HepG2 (cell line): ENCODE measurements around the gene PEF1. TPM values are rescaled to one million over a fixed set of nuclear protein-coding genes. Genes with fewer than 3 reads are reported as not detected.

Experiments used
- AKNA ChIP-seq: sonication (generic); formaldehyde crosslinking; IDR thresholded peaks from 2 replicates; pipeline ENCODE4 v1.4.0; 2020; ENCODE audit warnings: missing genetic modification reagents, borderline replicate concordance
- CENPT ChIP-seq: sonication (generic); formaldehyde crosslinking; IDR thresholded peaks from 2 replicates; pipeline ENCODE4 v1.8.0; 2022; ENCODE audit warnings: low read depth, mild to moderate bottlenecking, moderate library complexity, missing genetic modification reagents
- PATZ1 ChIP-seq: sonication (generic); formaldehyde crosslinking; IDR thresholded peaks from 2 replicates; pipeline ENCODE4 v1.4.0; 2020; ENCODE audit warnings: missing genetic modification reagents
- POLR2AphosphoS2 ChIP-seq: IDR thresholded peaks from 2 replicates; pipeline ENCODE4 v1.6.1; 2011; ENCODE audit warnings: low read depth, low read length, improper control_type of control experiment
- TOE1 ChIP-seq: sonication (generic); formaldehyde crosslinking; IDR thresholded peaks from 2 replicates; pipeline ENCODE4 v1.4.0; 2020; ENCODE audit warnings: mild to moderate bottlenecking, missing genetic modification reagents
- ZNF232 ChIP-seq: sonication (generic); formaldehyde crosslinking; IDR thresholded peaks from 2 replicates; pipeline ENCODE4 v1.4.0; 2020; ENCODE audit warnings: missing genetic modification reagents, borderline replicate concordance
- polyA plus RNA-seq, 8 experiments: library from polyadenylated mRNA; depleted of rRNA in 3 of 8; stranded (reverse) in 7 of 8; unstranded in 1 of 8; fragments of >200 nt; fragmentation: Illumina TruSeq in 4 of 8; extraction: Trizol in 4 of 8; gene quantifications; 2 replicates each; pipeline versions ENCODE4 v1.2.1 to v1.2.3, GENCODE V29; 2011 to 2016; ENCODE audit warnings: low read depth in 4 of 8, missing spikeins in 1 of 8, mixed read lengths in 1 of 8; ENCODE audit not compliant: insufficient read depth in 1 of 8
- total RNA-seq, 5 experiments: library from RNA; depleted of rRNA; stranded (reverse); fragments of >200 nt; fragmentation: Illumina TruSeq; extraction: Trizol; gene quantifications; 2 replicates each; pipeline ENCODE4 v1.2.3, GENCODE V29; 2016; ENCODE audit warnings: low read depth in 1 of 5
- TF ChIP-seq, protein P1 (sequence below), 2 experiments: fragments of 450-650 bp in 1 of 2; sonication (generic) in 1 of 2; formaldehyde crosslinking in 1 of 2; IDR thresholded peaks; 2 replicates each; pipeline versions ENCODE4 v1.6.1 to v1.8.0; 2016 to 2022; ENCODE audit warnings: antibody characterized with exemption in 1 of 2, mild to moderate bottlenecking in 1 of 2, missing genetic modification reagents in 1 of 2

Gene PEF1
- total and polyA plus RNA-seq, 2 of the 13 experiments (the other 11 are each of a cell fraction or from before 2014, with no cell fraction given) = 57.1 to 57.8 TPM

DNA sequence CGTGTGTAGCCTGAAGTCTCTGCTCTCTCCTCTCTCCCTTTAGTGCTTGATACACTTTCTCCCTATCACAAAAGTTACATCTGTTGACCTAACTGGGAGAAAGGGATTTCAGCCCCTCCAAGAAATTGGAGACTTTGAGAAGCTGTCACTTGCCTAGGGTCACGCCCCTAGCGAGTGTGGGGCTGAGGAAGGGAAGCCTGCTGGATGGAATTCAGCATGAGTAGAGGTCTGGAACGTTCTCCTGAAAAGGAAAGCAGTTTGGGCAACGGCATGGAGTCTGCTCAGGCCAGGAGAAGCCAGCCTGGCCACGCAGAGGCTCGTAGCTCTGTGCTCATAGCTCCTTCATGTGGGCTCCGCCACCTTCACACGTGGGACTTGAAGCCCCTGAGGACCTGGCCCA lies 36.7 kb upstream of the PEF1 start (continued):
- TF ChIP-seq, protein P1, sequence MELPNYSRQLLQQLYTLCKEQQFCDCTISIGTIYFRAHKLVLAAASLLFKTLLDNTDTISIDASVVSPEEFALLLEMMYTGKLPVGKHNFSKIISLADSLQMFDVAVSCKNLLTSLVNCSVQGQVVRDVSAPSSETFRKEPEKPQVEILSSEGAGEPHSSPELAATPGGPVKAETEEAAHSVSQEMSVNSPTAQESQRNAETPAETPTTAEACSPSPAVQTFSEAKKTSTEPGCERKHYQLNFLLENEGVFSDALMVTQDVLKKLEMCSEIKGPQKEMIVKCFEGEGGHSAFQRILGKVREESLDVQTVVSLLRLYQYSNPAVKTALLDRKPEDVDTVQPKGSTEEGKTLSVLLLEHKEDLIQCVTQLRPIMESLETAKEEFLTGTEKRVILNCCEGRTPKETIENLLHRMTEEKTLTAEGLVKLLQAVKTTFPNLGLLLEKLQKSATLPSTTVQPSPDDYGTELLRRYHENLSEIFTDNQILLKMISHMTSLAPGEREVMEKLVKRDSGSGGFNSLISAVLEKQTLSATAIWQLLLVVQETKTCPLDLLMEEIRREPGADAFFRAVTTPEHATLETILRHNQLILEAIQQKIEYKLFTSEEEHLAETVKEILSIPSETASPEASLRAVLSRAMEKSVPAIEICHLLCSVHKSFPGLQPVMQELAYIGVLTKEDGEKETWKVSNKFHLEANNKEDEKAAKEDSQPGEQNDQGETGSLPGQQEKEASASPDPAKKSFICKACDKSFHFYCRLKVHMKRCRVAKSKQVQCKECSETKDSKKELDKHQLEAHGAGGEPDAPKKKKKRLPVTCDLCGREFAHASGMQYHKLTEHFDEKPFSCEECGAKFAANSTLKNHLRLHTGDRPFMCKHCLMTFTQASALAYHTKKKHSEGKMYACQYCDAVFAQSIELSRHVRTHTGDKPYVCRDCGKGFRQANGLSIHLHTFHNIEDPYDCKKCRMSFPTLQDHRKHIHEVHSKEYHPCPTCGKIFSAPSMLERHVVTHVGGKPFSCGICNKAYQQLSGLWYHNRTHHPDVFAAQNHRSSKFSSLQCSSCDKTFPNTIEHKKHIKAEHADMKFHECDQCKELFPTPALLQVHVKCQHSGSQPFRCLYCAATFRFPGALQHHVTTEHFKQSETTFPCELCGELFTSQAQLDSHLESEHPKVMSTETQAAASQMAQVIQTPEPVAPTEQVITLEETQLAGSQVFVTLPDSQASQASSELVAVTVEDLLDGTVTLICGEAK (IDR thresholded peaks at IDR 0.05) = no peak
- TF ChIP-seq, protein P1 (CRISPR knock-in tag; IDR thresholded peaks at IDR 0.05) = no peak
- TF ChIP-seq TOE1 (CRISPR knock-in tag) (no peak), ZNF232 (CRISPR knock-in tag) (no peak), CENPT (no peak), PATZ1 (no peak), AKNA (CRISPR knock-in tag) (no peak), POLR2AphosphoS2 (no peak)
